ENCODE measurements around the gene ING3.

DNA sequence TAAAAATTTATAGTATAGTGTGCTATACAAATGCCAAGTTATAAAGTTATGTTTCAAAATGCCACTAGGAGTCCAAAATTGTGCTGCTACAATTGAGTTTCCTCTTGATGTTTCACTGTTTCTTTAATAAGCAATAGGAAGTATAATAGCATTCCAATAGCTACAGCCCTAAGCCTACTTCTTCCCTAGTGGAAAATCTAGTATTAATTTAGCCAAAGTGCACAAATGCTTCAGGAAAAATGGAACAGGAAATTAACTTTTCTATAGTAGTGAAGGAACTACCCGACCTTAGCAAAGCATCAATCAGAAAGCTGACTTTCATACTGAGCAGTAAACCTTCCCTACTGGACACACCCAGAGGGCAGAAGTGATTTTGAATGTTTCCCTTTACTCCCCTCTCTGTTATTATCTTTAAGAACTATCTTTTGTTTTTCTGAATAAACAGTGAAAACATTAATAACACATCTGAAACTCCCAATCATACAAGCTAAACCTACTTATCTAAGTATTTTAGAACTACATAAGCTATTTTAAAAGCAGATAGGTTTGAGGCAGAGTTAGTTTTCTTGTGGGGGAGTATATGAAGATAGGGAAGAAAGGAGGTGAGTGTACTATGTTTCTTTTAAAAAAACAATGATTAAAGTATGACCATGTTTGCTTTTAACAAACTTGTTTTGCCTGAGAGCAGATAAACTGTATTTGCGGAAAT, 51.6 kb downstream of the ING3 start:
- TF ChIP-seq, protein P1, sequence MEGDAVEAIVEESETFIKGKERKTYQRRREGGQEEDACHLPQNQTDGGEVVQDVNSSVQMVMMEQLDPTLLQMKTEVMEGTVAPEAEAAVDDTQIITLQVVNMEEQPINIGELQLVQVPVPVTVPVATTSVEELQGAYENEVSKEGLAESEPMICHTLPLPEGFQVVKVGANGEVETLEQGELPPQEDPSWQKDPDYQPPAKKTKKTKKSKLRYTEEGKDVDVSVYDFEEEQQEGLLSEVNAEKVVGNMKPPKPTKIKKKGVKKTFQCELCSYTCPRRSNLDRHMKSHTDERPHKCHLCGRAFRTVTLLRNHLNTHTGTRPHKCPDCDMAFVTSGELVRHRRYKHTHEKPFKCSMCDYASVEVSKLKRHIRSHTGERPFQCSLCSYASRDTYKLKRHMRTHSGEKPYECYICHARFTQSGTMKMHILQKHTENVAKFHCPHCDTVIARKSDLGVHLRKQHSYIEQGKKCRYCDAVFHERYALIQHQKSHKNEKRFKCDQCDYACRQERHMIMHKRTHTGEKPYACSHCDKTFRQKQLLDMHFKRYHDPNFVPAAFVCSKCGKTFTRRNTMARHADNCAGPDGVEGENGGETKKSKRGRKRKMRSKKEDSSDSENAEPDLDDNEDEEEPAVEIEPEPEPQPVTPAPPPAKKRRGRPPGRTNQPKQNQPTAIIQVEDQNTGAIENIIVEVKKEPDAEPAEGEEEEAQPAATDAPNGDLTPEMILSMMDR (IDR thresholded peaks at IDR 0.05): no peak
- TF ChIP-seq POLR2A (IDR thresholded peaks at IDR 0.05) (no peak), EP300 (IDR thresholded peaks at IDR 0.05; ENCODE audit: low read depth) (no peak), POLR2AphosphoS5 (IDR thresholded peaks at IDR 0.05) (no peak)
